ENCODE results near the gene CRYAA.
"Not testable (repeated sequence)": the region's sequence is repeated elsewhere in the genome, so short reads cannot be mapped to it uniquely, and the experiment has no call there.

CRYAA gene

DNA sequence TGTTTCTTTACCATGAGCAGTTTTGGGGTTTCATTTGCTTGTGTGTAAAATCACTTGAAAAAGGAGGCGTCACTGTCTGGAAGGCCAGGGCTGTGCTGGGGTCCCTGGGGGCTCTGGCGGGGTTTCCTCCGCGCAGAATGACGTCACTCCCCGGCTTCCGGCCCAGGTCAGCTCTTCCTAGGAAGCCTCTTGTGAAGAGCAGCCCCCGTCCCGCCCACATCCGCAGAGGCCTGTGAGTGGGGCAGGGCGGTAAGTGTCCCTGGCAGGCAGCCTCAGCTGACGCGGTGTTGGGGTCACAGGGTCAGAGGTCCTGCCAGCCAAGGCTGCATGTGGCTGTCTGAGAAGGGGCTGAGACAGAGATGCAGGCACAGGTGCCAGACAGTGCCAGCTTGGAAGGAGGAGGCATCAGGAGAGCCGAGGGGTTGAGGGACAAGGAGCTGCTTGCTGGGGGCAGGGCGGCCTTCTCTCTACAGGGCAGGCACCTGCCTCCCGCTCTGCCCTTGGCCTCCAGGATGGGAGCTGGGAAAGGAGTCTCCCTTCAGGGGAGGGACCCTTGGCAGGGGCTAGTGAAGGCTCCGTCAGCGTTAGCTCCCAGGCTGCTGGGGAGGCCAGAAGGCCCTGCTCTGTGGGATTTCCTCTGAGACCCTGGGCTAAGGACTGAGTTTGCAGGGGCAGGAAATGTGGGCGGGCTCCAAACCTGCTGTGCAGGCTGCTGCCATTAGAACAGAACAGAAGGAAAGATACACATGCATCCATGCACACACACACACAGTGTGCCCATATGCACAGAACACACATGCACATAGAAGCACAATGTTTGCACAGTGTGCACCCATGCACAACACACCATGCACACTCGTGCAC lies 8.5 kb downstream of the CRYAA start:
- not testable (repeated sequence) for DNase-seq

DNA sequence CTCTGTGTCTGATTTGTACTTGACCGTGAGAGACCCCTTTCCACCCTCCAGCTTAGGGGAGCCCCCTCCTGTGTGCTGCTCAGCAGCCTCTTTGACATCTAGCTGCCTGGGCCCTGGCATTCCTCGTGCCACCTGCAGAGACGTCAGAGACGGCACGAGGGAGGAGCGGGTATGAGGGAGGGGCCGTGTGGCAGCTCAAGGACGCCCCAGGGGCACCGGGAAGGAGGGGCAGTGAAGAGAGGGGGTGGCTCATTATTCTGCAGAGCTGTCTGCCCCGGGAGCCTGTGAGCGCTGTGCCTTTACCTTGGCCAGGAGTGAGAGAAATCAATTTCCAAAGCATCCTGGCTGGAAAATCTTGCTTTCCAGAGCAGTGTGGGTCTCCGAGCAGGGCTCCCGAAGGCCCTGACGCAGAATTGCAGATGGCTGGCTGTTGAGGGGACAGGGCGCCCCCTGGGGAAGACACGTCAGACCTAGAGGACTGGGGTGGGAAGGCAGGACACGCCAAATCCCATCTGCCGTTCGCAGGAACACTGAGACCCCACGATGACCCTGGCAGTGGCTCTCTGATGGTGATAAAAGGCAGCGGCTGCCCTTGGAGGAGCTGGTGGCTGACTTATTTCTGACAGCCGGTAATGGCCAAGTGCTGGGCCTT lies 9.5 kb downstream of the CRYAA start:
- DNase-seq: not testable (repeated sequence)

DNA sequence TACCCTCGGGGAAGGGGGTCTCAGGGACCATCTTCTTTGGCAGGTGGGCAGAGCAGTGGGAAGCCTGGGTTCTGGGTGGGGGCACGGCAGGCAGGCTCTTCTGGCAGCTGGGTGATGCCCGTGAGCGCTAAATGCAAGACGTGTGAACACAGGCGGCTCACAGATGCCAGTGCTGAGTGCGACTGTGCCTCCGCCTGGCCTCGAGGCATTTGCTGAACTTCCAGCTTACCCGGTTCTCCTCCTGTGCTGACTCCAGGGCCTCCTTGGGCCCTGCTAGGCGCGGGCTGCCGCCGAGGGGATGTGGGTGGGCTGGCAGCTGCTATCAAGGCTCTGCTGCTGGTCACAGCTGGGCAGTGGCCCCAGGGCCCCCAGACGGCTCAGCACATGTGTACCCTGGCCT lies 12.2 kb downstream of the CRYAA start:
- not testable (repeated sequence) for DNase-seq

DNA sequence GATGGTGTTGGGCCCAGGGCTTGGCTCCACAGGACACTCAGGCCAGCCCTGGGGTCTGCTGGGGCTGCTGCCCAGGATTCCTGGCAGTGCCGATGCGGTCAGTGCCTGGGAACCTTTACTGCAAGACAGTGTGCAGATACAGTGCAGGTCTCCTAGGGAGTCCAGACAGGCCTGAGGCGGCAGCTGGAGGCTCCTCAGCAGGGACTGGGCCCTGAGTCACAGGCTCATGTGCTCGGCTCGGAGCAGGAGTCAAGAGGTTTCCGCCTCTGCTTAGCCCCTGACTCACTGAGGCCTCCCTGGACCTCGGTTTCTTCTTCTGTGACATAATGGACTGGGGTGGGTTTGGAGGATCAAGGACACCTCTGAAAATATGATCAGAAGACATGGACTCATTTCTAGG lies 18.5 kb downstream of the CRYAA start:
- DNase-seq: not testable (repeated sequence)

- no peak for DNase-seq
Measured at GRCh38 chr21:43187715-43188114, 18.9 kb downstream of the CRYAA start.

- DNase-seq: no peak
Measured at GRCh38 chr21:43188181-43188580, 19.4 kb downstream of the CRYAA start.

DNA sequence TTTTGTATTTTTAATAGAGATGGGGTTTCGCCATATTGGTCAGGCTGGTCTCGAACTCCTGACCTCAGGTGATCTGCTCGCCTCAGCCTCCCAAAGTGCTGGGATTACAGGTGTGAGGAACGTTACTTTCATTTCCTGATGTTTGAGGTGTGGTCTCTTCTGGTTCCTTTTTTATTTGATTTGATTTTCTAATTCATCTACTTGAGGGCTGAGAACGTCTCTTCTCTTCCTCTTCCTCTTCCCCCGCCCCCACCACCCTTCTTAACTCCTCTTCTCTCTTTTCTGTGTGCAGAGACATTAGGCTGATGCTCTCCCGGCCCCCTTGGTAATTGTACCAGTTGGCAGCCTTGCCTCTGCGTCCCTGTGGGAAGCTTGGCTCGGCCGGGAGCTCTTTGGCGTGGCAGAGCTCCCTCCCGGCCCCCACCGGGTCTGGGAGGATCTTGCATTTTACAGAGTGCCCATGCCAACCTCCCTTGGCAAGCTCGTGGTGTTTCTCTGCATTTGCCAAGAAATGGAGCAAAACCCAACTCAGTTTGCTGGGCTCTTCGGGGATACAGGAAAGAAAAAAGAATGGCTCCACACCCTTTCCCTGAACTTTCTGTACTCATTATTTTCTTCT lies 19.9 kb downstream of the CRYAA start:
- no peak for DNase-seq

DNA sequence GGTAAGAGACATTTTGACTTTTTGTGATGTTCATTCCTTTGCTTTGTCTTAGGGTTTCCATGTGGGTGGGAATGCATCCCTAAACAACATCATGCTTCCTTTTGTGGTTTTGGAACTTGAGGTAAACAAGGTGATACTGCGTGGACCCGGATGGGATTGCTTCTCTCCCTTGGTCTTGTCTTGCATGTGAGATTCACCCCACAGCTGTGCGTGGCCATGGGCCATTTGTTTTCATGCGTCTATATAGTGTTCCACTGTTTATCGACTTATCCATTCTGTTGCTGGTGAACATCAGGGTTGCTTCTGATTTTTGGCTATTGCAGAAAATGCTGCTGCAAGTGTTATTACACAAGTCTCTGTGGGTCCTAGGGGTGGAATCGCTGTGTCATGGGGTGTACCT lies 21.1 kb downstream of the CRYAA start:
- no peak for DNase-seq

- DNase-seq: no peak
Measured at GRCh38 chr21:43190544-43190943, 21.7 kb downstream of the CRYAA start.

GRCh38 chr21:43190951-43191350 lies 22.1 kb downstream of the CRYAA start:
- DNase-seq: no peak

GRCh38 chr21:43191521-43191920 lies 22.7 kb downstream of the CRYAA start:
- no peak for DNase-seq

GRCh38 chr21:43191971-43192370 lies 23.2 kb downstream of the CRYAA start:
- DNase-seq: no peak

- no peak for DNase-seq
Measured at GRCh38 chr21:43192501-43193081, 23.8 kb downstream of the CRYAA start.

- no peak for DNase-seq
Measured at GRCh38 chr21:43193088-43193650, 24.4 kb downstream of the CRYAA start.

DNA sequence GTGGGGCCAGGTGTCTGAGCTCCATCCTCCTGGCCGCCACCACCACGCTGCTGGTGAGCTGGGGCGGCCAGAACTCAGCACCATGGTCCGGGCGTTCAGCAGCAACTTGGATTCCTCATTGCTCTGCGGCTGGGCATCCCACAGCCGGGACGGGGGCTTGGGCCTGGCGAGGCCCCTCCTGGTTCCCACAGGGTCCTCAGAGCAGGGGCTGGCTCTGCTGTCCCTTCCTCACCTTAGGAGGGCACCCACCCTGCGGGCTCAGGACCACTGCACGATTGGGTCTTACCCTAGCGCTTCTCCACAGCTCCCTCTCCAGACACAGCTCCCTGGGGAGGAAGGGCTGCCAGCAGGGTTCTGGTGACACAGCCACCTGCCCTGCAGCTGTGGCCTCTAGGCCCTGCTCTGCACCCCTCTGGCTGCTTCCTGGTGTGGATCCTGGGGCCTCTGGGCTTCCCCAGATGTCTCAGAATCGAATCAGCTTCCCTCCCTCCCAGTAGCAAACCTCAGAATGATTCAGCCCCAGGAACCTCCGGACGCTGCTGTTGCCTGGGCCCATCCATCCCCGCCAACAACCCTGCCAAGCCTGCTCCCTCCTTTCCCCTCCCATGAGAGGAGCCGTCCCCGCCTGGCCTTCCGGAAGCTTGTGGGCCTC lies 25.0 kb downstream of the CRYAA start:
- no peak for DNase-seq

DNA sequence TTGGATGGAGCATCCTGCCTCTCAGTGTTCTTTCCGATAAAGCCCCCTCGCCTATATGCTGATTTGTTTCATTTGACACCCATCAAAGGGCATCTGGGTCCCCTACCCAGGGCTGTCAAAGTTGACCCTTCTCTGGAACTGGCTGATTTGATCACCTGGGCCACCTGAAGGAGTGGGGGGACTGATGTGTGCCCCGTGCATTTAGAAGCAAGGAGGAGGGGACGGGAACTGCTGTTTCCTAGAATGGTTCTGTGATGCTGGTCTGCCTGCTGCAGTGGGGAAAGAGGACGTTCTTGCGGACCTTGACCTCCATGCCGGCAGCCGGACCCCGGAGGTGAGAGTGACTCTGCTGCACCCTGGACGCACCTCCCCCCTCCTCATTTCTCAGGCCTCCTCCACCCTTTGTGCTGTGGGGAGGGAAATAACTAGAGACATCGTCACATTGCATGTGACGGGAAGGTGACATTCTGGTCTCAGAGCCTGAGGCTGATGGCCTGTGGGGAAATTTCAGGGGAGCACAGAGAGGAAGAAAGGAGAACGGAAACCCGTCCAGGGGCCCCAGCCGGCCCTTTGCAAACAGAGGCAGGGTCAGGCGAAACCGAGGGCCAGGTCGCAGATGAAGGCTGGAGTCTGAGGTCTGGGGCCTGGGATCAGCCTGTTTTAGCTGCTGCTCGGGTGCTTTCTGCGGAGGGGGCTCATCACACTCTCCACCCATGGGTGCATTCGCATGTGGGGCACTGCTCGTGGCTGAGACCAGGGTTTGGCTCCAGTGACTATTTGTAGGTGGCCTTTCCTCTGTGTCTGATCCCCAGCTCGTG lies 25.7 kb downstream of the CRYAA start:
- no peak for DNase-seq

GRCh38 chr21:43195121-43196021 lies 26.6 kb downstream of the CRYAA start:
- no peak for DNase-seq

- peak; percentile 5 for DNase-seq
Measured at GRCh38 chr21:43196826-43197225, 28.0 kb downstream of the CRYAA start.

GRCh38 chr21:43198376-43198775 lies 29.6 kb downstream of the CRYAA start:
- DNase-seq: no peak

GRCh38 chr21:43201491-43201890 lies 32.7 kb downstream of the CRYAA start:
- DNase-seq: no peak

- DNase-seq: no peak
Measured at GRCh38 chr21:43203591-43203990, 34.8 kb downstream of the CRYAA start.
